NCI-H526 treated with DMSO at 0.1 percent for 48 hours (cell line): ENCODE measurements around the gene PPM1H.
"Not testable (repeated sequence)": the region's sequence is repeated elsewhere in the genome, so short reads cannot be mapped to it uniquely, and the experiment has no call there.

Source experiments
- DNase-seq: peaks from one replicate; lab custom pipeline; 2025; lab: John Stamatoyannopoulos, UW

The PPM1H gene

GRCh38 chr12:62834971-62835547, 99.9 kb downstream of the PPM1H start:
- no peak for DNase-seq

DNA sequence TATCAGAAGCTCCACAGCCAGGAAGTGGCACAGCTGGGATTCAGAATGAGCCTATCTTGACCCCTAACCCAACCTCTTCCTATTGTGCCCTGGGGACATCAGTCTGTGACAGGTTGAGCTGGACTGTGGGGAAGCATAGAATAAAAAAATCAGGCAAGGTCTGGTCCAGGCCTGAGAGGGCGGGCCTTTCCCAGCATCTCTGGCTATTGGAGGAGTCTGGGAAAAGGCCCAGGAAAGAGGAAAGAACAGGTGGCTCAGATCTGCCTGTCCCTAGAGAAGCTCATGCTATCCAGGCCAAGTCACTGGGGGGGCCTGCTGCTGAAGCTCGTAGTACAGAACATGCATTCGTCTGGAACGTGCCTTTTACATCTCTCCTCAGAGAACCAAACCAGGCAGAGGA, 100.5 kb downstream of the PPM1H start:
- no peak for DNase-seq

DNA sequence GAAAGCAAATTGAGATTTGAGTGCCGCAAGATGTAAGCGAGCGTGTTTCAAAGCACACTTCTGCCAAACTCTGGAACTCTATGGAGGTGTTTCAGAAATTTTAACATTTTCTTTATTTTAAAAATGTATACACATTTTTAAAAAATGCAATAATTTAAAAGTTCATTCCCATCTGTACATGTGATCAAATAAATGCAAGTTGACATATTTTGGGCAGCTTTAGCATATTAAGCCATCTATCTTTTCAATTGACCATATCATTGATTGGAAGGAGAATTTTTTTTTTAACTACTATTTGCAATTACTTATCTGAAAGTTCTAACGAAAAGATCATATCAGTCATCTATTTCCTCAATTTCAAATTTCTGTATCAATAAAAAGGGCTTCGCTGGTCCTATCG, 101.3 kb downstream of the PPM1H start:
- DNase-seq: no peak

DNA sequence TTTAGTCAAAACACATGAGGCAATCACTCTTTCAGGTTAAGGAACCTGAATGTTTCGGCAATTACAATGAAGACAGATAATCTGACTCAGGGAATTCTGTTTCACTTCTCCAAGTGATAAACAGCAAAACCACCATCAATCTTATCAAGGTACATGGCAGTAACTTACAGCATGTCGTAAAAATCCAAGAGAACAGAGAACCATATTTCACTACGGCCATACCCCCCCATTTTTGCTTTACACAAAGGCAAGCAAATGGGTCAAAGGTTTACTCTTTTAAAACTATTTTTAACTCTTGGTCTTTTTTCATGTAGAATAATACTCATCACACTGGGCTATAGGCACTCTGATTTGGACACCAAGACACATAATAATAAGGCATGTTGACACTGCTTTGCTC, 102.4 kb downstream of the PPM1H start:
- DNase-seq: no peak

GRCh38 chr12:62832027-62832426, 102.9 kb downstream of the PPM1H start:
- DNase-seq: no peak

DNA sequence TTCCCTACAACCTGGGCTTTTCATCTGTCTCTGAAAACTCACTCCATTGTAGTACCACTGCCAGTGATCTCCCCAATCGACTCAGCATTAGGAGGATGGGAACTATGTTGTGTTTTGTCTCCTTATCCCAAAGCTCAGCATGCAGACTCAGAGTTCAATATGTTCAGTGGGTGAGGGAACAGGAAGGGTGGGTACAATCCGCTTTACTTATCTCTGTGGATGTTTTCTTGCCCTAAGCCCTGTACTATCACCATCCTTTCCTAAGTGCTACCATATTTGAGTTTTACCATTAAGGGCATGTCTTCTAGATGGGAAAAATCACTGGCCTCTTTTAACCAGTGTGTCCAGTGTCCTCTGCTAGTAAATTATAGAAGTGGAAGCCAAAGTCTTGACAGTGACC, 107.1 kb downstream of the PPM1H start:
- no peak for DNase-seq

GRCh38 chr12:62827042-62827441, 107.9 kb downstream of the PPM1H start:
- no peak for DNase-seq

- no peak for DNase-seq
These were observed 117.2 kb downstream of the PPM1H start for GRCh38 chr12:62817556-62818271.

DNA sequence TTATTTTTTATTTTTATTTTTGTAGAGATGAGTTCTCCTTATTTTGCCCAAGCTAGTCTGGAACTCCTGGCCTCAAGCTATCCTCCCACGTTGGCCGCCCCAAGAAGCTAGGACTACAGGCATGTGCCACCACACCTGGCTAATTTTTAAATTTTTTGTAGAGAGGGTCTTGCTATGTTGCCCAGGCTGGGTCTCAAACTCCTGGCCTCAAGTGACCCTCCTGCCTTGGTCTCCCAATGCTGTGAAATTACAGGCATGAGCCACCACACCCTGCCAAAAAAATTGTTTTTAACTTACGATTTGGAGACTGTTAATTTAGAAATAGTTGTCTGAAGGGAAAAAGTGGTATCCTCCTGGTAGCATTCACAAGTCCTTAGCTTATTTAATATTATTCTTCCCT, 120.7 kb downstream of the PPM1H start:
- no peak for DNase-seq

GRCh38 chr12:62813031-62813829, 121.7 kb downstream of the PPM1H start:
- no peak for DNase-seq

GRCh38 chr12:62811481-62811880, 123.5 kb downstream of the PPM1H start:
- DNase-seq: not testable (repeated sequence)

DNA sequence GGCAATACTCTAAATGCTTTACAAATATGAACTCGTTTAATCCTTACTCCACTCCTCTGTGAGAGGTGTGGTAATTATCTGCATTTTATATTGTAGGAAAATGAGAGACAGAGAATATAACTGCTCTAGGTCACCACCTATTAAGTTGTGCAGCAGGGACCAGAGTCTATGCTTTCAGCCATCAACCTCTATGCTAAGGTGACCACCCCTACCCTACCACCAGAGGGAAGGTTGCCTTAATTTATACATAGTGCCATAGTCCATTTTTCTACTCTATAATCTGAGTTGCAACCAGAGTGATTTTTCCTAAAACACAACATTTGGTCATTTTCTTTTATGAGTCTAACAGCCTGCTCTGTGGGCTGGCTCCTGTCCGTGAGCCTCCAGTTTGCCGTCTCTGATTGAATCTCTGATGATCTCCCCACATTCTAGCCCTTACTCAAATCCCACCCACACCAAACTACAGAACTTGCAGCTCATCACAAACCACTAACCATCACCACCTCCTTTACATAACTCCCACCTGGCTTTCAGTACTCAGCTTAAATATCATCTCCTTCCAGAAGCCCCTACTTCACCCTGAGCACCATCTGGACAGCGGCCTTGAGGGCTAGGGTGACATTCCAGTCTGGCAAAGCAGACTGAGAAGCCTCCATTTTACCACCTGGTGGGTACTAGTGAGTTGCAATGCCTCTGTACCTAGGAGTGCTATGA, 126.6 kb downstream of the PPM1H start:
- no peak for DNase-seq

DNA sequence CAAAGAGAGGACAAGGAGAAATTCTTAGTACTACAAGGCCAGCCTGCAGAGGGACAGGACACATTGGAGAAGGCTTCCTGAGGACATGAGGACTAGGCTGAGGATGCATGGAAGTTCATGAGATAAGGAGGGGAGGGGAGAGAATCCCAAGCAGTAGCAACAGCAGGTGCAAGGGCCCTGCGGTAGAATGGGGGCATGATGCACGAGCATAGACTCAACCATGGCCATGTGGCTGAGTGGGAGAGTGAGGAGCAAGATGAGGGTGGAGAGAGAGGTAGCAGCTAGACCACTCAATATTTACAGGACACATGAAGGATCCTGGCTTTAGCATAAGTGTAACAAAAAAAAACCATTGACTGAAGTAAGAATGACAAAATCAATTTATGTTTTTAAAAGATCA, 128.1 kb downstream of the PPM1H start:
- no peak for DNase-seq

GRCh38 chr12:62806244-62806836, 128.6 kb downstream of the PPM1H start:
- DNase-seq: no peak

GRCh38 chr12:62805517-62805916, 129.4 kb downstream of the PPM1H start:
- peak; percentile 29 for DNase-seq

DNA sequence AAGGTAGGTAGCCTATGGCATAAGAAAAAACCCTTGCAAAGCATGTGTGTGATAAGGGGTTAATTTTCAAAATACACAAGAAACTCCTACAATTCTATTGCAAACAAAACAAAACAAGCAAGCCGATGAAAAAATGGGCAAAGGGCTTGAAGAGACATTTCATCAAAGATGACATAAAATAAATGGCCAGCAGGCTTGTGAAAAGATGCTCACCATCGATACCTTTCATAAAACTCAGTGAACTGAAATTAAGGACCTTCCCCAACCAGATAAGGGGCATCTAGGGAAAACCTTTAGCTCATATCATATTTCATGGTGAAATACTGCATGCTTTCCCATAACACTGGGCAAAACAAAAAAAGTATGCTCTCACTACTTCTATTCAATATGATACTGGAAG, 131.2 kb downstream of the PPM1H start:
- no peak for DNase-seq

DNA sequence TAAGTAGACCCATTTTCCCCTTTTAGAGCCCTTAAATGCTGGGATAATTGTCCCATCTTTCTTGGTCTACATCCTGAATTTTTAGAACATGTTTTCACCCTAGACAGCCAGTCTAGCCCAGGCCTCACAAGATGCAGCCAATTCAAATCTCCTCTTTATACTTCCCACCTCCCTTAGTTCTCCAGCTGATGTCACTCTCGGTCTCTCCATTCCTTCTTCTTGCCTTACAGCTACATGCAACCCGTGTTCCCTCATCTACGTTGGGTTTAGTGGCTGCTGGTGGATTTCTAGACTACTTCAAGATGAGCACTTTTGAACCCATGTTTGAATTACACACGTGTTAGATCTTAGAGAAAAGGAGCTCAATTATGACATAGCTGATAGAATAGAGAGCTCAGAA, 132.0 kb downstream of the PPM1H start:
- DNase-seq: no peak

DNA sequence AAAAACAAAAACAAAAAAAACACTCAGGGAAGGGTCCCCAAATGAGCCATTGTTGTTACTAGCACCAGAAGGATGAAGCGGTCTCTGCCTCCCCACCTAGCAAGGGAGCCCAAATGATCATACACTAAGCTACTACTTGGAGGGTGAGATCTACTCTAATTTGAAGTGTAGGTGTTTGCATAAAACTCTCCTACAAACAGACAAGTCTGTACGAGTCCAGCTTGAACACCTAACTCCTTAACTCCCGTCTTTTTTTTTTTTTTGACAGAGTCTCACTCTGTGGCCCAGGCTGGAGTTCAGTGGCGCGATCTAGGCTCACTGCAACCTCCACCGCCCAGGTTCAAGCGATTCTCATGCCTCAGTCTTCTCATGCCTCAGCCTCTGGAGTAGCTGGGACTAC, 132.6 kb downstream of the PPM1H start:
- no peak for DNase-seq

- no peak for DNase-seq
These were observed 133.2 kb downstream of the PPM1H start for GRCh38 chr12:62801796-62802195.

GRCh38 chr12:62800707-62801400, 134.1 kb downstream of the PPM1H start:
- DNase-seq: no peak

- peak; percentile 93 for DNase-seq
These were observed 135.1 kb downstream of the PPM1H start for GRCh38 chr12:62799766-62800406.
